ENCODE data around the gene TMEM231.

DNA sequence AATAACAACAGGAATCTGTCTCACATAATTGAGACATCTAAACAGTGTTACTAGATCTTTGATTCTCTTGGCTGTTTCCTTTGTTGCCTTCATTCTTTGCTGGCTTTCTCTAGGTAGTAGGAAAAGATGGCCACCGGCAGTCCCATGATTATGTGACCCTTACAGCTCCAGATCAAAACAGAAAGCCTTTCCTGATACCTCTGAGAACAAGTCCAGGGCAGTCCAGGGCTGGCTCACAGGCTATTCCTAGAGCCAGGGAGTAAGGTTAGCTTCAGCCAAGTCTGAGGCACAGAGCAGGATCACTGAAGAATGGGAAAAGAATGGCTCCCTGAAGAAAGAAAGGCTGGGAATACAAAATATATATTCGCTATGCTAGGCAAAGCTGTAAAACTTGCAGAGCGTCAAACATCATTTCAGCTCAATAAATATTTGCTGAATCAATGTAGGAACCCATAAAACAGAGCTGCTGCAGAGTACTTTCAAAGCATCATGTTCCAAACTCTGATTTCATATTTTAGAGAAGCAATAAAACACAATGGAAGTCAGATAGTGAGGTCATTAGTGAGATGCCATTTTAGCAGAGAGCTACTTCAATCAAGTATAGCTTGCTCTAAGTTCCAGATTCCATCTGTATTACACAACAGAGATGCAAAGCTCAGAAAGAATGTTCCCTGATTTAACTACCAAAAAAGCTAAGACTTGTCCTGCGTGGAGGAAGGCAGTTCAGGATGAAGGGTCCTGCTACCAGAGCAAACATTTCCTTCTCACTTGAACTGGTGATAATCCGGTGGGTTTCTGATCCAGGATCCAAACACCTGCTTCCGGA lies 43.6 kb upstream of the TMEM231 start:
- TF ChIP-seq, protein P1, sequence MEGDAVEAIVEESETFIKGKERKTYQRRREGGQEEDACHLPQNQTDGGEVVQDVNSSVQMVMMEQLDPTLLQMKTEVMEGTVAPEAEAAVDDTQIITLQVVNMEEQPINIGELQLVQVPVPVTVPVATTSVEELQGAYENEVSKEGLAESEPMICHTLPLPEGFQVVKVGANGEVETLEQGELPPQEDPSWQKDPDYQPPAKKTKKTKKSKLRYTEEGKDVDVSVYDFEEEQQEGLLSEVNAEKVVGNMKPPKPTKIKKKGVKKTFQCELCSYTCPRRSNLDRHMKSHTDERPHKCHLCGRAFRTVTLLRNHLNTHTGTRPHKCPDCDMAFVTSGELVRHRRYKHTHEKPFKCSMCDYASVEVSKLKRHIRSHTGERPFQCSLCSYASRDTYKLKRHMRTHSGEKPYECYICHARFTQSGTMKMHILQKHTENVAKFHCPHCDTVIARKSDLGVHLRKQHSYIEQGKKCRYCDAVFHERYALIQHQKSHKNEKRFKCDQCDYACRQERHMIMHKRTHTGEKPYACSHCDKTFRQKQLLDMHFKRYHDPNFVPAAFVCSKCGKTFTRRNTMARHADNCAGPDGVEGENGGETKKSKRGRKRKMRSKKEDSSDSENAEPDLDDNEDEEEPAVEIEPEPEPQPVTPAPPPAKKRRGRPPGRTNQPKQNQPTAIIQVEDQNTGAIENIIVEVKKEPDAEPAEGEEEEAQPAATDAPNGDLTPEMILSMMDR (IDR thresholded peaks at IDR 0.05), result no peak
- TF ChIP-seq POLR2A (IDR thresholded peaks at IDR 0.05), result no peak
